NT2/D1 (cell line): ENCODE data around the gene CELF5.
"Not testable (repeated sequence)": the region's sequence is repeated elsewhere in the genome, so short reads cannot be mapped to it uniquely, and the experiment has no call there.

Experiments used
- DNase-seq: peaks from one replicate; pipeline ENCODE4 v3.0.0-alpha.2; 2011; ENCODE audit warnings: low read depth, low spot score
- H3K27me3 ChIP-seq: 2 replicates; pipeline ENCODE4 v1.6.0; 2011; ENCODE audit warnings: mild to moderate bottlenecking; ENCODE audit not compliant: insufficient read length, insufficient read depth
- H3K36me3 ChIP-seq: 2 replicates; pipeline ENCODE4 v1.6.1; 2011; ENCODE audit warnings: mild to moderate bottlenecking, low read length, mixed read lengths; ENCODE audit not compliant: insufficient read depth, insufficient read length
- H3K4me1 ChIP-seq: 2 replicates; pipeline ENCODE4 v1.5.1; 2011; ENCODE audit not compliant: insufficient read depth, insufficient read length
- H3K4me3 ChIP-seq: 2 replicates; pipeline ENCODE4 v1.5.1; 2011; ENCODE audit warnings: low read depth; ENCODE audit not compliant: insufficient read length
- H3K9ac ChIP-seq: 2 replicates; pipeline ENCODE4 v1.6.0; 2011; ENCODE audit warnings: low read depth; ENCODE audit not compliant: insufficient read length
- H3K9me3 ChIP-seq: 2 replicates; pipeline ENCODE4 v1.5.1; 2011; ENCODE audit warnings: mild to moderate bottlenecking, low read length; ENCODE audit not compliant: insufficient read depth
- SUZ12 ChIP-seq: IDR thresholded peaks from 2 replicates; pipeline ENCODE4 v1.6.1; 2011; ENCODE audit not compliant: insufficient read length, insufficient read depth; ENCODE audit errors: extremely low read depth
- YY1 ChIP-seq: IDR thresholded peaks from 2 replicates; pipeline ENCODE4 v1.6.1; 2011; ENCODE audit not compliant: insufficient read length, insufficient read depth
- ZNF274 ChIP-seq: IDR thresholded peaks from 2 replicates; pipeline ENCODE4 v1.6.1; 2011; ENCODE audit warnings: mild to moderate bottlenecking, low read depth, low read length

CELF5 gene

GRCh38 chr19:3283886-3284657 is 59.6 kb downstream of the CELF5 start:
- H3K9ac ChIP-seq: peak overlapping the region; percentile 83
- H3K4me3 ChIP-seq: peak overlapping the region; percentile 53
- H3K4me1 ChIP-seq: peaks cover 9% of the 10 kb centered on the region
- no peak for TF ChIP-seq SUZ12
- DNase-seq: no peak
- H3K9me3 ChIP-seq: no peaks in the 10 kb centered on the region
- peaks cover 5% of the 10 kb centered on the region for H3K27me3 ChIP-seq
- H3K36me3 ChIP-seq: no peaks in the 10 kb centered on the region

GRCh38 chr19:3284759-3285646 is 60.5 kb downstream of the CELF5 start:
- Histone ChIP-seq H3K27me3 (peaks cover 5% of the 10 kb centered on the region), H3K36me3 (no peaks in the 10 kb centered on the region), H3K9me3 (no peaks in the 10 kb centered on the region), H3K4me3 (peak overlapping the region; percentile 53), H3K4me1 (peaks cover 12% of the 10 kb centered on the region), H3K9ac (peak overlapping the region; percentile 83)
- peak; percentile 99 for DNase-seq
- TF ChIP-seq YY1 (no peak), SUZ12 (no peak), ZNF274 (no peak)

GRCh38 chr19:3285647-3286176 is 61.3 kb downstream of the CELF5 start:
- Histone ChIP-seq H3K9ac (peak overlapping the region; percentile 81), H3K27me3 (peaks cover 5% of the 10 kb centered on the region), H3K36me3 (no peaks in the 10 kb centered on the region), H3K9me3 (no peaks in the 10 kb centered on the region), H3K4me3 (peak overlapping the region; percentile 59), H3K4me1 (peaks cover 13% of the 10 kb centered on the region)
- TF ChIP-seq SUZ12: no peak
- no peak for TF ChIP-seq YY1
- TF ChIP-seq ZNF274: no peak
- DNase-seq: peak; percentile 84

- no peak for DNase-seq
- Histone ChIP-seq H3K36me3 (no peaks in the 10 kb centered on the region), H3K4me1 (peaks cover 13% of the 10 kb centered on the region), H3K4me3 (no peak overlapping the region), H3K9me3 (no peaks in the 10 kb centered on the region), H3K27me3 (no peaks in the 10 kb centered on the region), H3K9ac (no peak overlapping the region)
- no peak for TF ChIP-seq ZNF274
- TF ChIP-seq SUZ12: no peak
- no peak for TF ChIP-seq YY1
Measured at GRCh38 chr19:3287814-3288213, 63.4 kb downstream of the CELF5 start.

- DNase-seq, H3K9me3 ChIP-seq, H3K36me3 ChIP-seq, H3K27me3 ChIP-seq, H3K4me3 ChIP-seq, H3K9ac ChIP-seq: not testable (repeated sequence)
- peaks cover 13% of the 10 kb centered on the region for H3K4me1 ChIP-seq
Measured at GRCh38 chr19:3288437-3288836, 64.0 kb downstream of the CELF5 start.

GRCh38 chr19:3289971-3290569 is 65.6 kb downstream of the CELF5 start:
- DNase-seq: no peak
- no peaks in the 10 kb centered on the region for H3K36me3 ChIP-seq
- no peak overlapping the region for H3K4me3 ChIP-seq
- no peaks in the 10 kb centered on the region for H3K9me3 ChIP-seq
- TF ChIP-seq SUZ12 (no peak), YY1 (no peak), ZNF274 (no peak)
- no peaks in the 10 kb centered on the region for H3K27me3 ChIP-seq
- H3K4me1 ChIP-seq: peaks cover 9% of the 10 kb centered on the region
- no peak overlapping the region for H3K9ac ChIP-seq

GRCh38 chr19:3290858-3291257 is 66.4 kb downstream of the CELF5 start:
- H3K9ac ChIP-seq, H3K4me3 ChIP-seq, H3K9me3 ChIP-seq, H3K27me3 ChIP-seq, H3K36me3 ChIP-seq, DNase-seq: not testable (repeated sequence)
- peaks cover 12% of the 10 kb centered on the region for H3K4me1 ChIP-seq
